Stimulated activated CD4-positive, alpha-beta T cell treated with anti-CD3 and anti-CD28 coated beads, Interleukin-15, amount 100 ng/mL, for 24 hours (primary cell): Measurements from ENCODE around the gene DNAJB5.
"Not testable (repeated sequence)": the region's sequence is repeated elsewhere in the genome, so short reads cannot be mapped to it uniquely, and the experiment has no call there.

Experiments used
- DNase-seq: peaks from one replicate; pipeline ENCODE4 v3.0.0-alpha.2; 2020

Gene DNAJB5

DNA sequence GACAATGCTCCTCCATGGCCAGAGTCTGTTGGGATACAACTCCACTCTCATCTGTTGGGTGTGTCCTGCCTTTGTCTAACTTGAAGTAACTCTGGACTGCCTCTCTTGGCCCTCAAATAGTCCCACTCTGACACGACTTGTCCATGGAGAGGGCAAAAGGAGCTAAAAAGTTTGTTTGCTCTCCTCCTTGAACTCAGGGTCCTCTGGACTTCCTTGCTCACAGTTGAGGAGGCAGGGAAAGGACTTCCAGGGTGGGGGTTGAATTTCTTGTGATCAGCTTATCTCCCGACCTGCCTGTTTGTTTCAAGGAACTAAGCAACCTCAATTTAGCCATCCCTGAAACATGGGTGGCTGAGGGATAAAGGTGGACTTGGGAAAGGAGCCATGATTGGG is 11.7 kb downstream of the DNAJB5 start:
- DNase-seq: no peak

DNA sequence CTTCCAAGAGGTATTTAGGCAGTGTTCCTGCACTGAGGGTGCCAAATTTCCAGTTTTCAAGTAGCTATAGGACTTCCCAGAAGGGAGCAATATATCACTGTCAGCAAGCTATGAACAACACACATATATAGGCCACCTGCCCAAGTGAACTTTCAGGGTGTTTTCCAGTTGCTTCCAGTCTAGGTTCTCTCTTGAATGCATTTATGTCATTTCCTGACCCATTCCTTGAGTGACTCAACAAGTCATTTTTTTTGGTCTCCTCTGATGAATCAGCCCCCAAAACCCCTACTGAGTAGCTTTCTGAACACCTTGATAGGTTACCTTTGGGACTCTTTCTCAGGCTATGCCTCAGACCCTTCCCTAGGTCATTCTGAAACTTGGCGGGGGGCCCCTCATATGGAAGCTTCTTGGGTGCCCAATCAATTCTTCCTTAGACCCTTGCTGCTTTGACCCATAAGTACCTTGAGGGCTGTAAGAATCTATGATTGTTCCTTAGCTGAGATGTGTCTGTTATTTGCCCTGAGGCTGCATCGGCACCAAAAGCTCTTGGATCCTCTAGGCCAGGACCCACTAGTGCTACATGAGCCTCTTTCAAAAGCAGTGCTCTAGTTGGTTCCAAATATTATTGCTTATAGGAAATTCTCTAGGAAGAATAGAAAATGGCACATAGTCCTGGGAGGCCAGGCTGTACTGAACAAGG is 12.4 kb downstream of the DNAJB5 start:
- DNase-seq: no peak

DNA sequence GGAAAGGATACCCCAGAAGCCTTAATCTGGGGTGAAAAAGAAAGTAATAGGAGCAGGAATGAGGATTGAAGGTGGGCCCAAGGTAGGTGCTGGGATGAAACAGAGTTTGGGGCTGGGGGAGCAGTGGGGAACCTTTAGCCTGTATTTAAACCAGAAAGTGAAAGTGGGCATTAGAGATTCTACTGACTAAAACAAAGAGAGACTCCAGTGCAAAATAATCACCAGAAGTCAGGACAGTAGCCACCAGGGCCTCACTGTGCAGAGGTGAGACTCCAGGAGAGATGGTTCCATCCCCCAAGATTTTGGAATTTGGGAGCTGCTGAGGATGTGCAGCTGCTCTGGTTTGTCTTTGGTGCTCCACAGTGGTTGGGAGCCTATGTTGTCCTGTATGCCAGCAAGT is 13.1 kb downstream of the DNAJB5 start:
- DNase-seq: no peak

DNA sequence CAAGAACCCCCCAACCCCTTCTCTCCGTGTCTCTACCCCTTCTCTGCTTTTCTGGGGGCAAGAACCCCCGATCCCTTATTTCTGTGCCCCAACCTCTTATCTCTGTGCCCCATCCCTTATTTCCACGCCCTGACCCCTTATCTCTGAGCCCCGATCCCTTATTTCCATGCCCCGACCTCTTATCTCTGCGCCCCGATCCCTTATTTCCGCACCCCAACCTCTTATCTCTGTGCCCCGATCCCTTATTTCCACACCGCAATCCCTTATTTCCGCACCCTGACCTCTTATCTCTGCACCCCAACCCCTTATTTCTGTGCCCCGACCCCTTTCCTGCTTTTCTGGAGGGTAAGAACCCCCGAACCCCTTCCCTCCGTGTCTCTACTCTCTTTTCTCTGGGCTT is 14.8 kb downstream of the DNAJB5 start:
- not testable (repeated sequence) for DNase-seq

DNA sequence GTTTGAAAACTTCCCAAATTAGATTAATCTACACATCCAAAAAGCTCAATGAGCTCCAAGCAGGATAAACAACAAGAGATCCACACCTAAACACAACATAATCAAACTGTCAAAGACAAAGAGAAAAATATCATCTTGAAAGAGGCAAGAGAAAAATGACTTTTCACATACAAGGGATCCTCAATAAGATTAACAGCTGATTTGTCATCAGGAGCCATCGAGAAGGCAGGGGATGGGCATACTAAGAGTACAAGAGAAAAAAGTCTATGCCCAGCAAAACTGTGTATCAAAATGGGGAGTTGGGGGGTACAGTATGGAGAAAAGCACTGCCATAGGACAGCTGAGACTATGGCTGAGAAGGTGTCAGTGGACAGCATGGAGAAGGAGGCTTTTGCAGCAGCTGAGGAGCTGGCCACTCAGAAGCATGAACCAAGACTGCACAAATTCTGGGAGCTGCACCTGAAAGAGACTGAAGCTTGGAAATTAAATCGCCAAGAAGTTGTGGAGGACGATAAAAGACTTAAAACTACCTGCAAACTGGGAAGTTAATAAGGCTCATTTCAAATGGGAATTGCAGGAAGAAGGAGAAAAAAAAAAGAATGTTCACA is 20.9 kb downstream of the DNAJB5 start:
- DNase-seq: no peak

DNA sequence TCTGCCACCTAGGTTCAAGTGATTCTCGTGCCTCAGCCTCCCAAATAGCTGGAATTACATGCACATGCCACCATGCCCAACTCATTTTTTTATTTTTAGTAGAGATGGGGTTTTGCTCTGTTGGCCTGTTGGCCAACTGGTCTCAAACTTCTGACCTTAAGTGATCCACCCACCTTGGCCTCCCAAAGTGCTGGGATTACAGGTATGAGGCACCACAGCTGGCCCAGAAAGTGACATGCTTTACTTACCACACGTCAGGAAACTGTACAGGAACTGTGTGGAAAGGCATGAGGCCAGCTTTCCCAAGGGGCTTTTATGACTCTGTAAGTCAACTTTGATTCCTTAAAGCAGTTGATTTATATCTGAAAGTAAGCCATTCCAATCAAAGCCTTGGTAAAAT is 25.0 kb downstream of the DNAJB5 start:
- no peak for DNase-seq

DNA sequence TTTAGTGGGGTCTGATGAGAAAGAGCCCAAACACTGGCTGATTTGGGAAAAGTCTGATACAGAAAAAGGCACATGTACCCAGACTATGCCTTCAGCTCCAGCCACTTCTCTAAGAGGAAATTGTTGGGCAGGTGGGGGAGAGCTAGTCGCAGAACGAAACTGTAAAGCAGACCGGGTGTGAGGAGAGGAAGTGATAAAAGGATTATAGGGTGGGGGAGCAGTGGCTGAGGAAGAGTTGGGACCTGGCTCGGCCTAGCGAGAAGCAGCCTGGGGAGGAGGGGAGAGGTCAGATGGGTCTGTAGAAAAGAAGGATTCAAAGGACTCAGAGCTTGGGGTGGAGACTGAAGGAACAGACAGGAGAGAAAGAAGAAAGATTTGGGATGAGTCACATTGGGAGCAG is 33.9 kb downstream of the DNAJB5 start:
- not testable (repeated sequence) for DNase-seq

DNA sequence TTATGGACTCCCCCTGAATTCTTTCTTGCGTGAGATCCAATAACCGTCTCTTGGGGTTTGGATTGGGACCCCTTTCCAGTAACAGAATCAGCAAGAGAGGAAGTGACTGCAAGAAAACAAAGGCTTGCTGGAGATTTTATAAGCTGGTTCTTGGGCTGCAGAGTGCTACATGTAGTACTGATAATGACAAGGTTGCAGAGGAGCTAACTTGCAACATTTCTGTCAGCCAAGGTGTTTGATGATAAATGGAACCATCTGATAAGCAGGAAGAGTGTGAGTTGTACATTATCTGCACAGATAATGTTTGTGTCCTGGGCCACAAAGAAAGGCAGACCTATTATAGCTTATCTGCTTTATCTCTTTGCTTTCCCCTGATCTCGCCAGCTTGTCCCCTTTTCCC is 37.1 kb downstream of the DNAJB5 start:
- no peak for DNase-seq

DNA sequence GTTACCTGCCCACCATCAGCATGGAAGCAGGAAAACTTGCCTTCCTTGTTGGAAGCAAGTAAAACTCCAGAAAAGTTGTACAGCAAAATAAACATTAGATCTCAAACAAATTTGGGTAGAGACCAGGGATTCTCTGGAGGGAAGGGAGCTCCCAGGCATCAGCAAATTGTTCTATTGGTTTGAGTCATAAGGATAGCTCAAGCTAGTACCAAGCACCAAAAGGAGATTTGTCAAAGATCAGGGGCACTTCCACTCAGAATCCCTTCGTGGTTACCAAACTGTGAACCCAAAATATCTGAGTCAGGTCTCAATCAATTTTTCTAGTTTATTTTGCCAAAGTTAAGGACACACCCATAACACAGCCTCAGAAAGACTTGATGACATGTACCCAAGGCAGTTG is 37.8 kb downstream of the DNAJB5 start:
- DNase-seq: no peak

DNA sequence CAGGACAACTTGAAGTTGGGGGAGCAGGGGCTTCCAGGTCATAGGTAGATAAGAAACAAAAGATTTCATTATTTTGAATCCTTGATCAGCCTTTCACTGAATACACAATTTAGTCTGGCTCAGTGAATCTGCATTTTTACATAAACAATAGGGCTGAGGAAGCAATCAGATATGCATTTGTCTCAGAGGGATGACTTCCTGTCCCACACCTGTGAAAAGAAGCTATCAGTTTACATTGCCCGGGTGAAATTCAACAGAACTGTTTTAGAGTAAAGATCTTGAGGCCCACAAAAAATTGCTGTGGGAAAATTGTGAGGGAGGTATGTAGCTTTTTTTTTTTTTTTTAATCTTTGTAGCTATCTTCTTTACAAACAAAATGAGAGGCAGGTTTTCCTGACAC is 38.3 kb downstream of the DNAJB5 start:
- DNase-seq: no peak

DNA sequence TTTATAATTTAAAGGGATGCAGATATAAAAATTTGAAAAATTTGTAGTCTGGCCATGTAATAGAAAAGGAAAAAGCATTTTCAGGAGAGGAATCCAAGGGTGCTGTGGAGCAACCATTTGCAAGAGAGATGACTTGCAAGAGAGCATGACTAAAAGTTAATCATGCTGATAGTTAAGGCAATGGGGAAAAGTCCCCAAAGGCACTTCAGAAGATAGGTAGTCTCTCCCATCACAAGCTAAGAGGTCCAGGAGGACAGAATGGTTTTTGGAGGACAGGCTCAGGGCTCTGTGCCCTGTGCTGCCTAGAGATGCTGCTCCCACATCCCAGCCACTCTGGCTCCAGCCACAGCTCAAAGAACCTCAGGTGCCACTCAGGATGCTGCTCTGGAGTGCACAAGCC is 38.8 kb downstream of the DNAJB5 start:
- no peak for DNase-seq

DNA sequence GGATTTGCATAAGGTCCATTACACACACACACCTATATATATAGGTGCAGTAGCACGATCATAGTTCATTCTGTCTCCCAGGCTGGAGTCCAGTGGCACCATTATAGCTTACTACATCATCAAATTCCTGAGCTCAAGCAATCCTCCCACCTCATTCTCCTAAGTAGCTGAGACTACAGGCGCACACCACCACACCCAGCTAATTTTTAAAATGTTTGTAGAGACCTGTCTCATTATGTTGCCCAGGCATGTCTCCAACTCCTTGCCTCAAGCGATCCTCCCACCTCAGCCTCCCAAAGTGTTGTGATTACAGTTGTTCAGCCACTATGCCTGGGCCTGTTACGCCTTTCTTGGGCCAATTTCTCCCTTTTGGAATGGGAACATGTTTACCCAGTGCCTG is 39.7 kb downstream of the DNAJB5 start:
- DNase-seq: no peak

DNA sequence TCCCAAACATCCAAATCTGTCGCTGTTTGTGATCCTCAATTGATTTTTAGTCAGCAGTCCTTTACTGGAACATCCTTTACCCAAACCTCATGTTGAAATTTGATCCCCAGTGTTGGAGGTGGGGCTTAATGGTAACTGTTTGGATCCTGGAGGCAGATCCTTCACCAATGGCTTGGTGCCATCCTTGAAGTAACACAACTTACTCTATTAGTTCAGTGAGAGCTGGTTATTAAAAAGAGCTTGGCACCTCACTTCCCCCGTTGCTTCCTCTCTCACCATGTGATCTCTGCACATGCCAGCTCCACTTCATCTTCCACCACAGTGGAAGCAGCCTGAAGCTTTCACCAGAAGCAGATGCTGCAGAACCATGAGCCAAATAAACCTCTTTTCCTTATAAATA is 40.3 kb downstream of the DNAJB5 start:
- DNase-seq: no peak

DNA sequence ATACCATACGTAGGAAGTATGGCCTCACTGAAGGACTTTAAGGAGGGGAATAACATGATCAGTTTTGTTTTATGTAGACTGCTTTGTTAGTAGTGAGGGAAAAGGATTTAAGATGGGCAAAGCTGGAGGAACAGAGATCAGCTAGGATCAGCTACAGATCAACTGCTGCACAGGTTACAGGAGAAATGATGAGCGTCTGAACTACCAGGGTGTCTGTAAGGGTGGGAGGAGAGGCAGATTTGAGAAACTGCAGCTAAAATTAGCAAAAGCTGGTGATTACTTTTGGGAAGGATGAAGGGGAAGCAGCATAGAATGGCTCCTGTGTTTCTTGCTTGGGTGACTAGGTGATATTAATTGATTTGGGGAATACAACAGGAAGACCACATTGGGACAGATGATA is 43.6 kb downstream of the DNAJB5 start:
- DNase-seq: no peak

DNA sequence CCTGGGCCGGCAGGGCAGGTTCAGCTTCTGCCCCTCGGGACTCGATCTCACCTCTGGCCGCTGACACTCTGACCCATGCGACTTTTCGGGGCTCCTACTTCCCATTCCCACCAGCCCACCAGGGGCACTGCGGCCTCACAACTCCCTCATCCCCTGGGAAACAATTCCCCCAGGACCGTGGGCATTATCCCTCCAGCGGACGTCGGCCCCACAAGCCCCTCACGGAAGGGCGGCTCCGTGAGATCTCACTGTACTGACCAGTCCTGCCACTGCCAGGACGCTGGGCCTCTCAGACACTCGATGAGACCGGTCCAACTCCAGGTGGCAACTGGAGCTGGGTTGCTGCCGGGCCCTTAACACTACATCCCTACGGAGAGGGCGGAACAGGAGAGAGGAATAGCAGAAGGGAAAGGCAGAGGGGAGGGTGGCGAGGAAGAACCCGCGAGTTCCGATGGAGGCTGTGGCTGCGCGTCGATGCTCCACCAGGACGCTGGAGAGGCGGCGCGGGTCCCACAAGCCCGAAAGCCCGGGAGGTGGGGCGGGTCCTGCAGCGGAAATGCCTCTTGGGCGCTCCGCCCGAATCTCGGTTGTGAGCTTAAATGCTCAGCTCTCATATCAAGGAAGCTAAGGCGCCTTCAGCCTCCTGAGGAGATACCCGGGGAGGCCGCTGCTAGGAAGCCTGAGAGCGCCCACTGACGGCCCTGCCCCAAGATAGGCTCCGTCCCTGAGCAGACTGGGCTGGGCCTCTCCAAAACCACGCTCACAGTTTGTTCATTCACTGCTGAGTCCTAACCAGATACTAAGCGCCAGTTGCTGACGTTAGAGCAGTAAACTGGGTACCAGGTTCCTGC is 46.5 kb downstream of the DNAJB5 start:
- DNase-seq: peak; percentile 72

DNA sequence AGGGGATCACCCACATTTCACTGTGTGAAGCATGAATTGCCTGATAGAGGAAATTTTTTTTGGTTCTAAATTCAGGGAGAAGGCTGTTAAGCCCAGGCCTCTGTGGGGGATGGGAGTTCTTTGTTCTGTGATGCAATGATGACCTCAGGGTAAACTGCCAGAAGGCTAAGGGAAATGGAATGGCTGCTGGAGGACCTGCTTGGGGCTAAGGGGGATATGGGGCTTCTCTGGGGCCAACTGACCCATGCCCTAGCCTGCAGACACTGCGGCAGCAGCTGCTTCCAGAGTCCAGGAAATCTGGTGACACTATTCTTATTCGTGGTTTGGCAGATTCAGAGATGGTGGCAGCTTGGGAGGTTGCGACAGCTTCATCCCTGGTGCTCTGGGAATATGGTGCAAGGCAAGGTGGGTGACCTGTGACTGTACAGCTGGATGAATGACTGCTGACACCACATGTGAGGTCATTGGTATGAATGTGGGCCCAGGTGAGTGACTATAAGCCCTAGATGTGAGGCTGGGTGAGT is 52.6 kb downstream of the DNAJB5 start:
- DNase-seq: no peak

DNA sequence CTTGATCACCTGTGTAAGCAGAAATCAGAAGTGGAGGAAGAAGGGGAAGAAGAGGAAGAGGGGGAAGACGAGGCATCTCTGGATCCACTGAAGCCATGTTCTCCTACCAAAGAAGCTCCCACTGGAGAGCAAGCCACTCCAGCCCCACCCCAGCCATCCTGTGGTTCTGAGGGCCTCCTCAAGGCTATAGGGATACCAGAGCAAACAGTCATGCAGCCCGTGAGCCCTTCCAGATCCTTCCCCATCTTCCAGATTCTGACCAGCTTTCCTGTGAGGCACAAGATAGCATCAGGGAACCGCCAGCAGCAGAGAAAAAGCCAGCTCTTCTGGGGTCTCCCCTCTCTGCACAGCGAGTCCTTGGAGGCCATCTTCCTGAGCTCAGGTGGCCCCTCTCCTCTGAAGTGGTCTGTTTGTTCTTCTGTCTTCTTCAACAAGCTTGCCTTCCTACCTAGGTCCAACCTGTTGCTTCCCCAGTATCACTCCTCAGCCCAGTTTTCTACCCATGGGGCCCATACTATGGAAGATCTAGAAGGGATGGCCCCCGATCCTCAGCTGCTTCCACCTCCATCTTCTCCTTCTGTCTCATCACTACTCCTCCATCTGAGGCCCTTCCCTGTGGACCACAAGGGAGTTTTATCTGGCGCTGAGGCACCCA is 53.5 kb downstream of the DNAJB5 start:
- no peak for DNase-seq

DNA sequence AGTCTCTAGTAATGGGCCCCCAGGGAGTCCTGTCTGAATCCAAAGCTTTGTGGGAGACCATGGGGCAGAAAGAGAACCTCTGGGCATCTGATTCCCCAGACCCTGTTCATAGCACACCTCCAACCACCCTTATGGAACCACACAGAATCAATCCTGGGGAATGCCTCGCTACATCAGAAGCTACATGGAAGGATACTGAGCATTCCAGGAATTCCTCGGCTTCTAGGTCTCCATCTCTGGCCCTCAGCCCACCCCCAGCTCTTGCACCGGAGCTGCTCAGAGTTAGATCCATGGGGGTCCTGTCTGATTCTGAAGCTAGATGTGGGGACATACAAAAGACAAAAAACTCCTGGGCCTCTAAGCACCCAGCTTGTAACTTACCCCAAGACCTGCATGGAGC is 54.5 kb downstream of the DNAJB5 start:
- DNase-seq: no peak
